Upper lobe of left lung (tissue), 4 donors: ENCODE data around the gene SLC26A9.

Source experiments
- CTCF ChIP-seq, 6 experiments: fragments of 450-650 bp in 4 of 6; fragments of 200-600 bp in 2 of 6; sonication (generic) in 2 of 6; IDR thresholded peaks; one replicate each; pipeline ENCODE4 v1.5.1; 2016 to 2019; ENCODE audit warnings: antibody characterized with exemption in 6 of 6
- EP300 ChIP-seq, 4 donors: sonication (generic); formaldehyde crosslinking; IDR thresholded peaks; one replicate each; pipeline ENCODE4 v1.5.1; 2017; ENCODE audit warnings: antibody characterized with exemption in 4 of 4, control low read depth in 2 of 4
- POLR2A ChIP-seq, 4 donors: fragments of 450-650 bp; IDR thresholded peaks; one replicate each; pipeline ENCODE4 v1.5.1; 2016 to 2017; ENCODE audit warnings: antibody characterized with exemption in 4 of 4, mild to moderate bottlenecking in 2 of 4
- POLR2AphosphoS5 ChIP-seq, 2 donors: sonication (generic); formaldehyde crosslinking; IDR thresholded peaks; one replicate each; pipeline ENCODE4 v1.5.1; 2017; ENCODE audit warnings: antibody characterized with exemption in 2 of 2

DNA sequence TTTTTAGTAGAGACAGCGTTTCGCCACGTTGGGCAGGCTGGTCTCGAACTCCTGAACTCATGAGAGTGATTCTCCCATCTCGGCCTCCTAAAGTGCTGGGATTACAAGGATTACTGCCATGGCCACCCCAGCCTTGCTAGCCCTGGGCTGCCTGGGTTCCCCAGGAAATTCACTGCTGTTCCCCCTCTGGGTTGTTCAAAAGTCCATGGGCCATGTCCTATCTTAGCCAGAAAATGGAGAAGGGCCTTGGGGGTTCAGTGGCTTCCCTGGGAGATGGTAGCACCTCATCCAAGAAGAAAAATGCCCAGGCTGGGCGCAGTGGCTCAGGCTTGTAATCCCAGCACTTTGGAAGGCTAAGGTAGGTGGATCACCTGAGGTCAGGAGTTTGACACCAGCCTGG lies 20.9 kb downstream of the SLC26A9 start:
- no peak for TF ChIP-seq CTCF (IDR thresholded peaks at IDR 0.05)
- TF ChIP-seq POLR2AphosphoS5 (IDR thresholded peaks at IDR 0.05) = no peak
- no peak for TF ChIP-seq POLR2A (IDR thresholded peaks at IDR 0.05)
- no peak for TF ChIP-seq EP300 (IDR thresholded peaks at IDR 0.05)
